Breast epithelium (tissue), 4 donors: ENCODE data around the gene LPCAT3. TPM values are rescaled to one million over a fixed set of nuclear protein-coding genes. Genes with fewer than 3 reads are reported as not detected.
A peak's percentile ranks its signal among the peaks of the same experiment; 100 is the strongest.

ENCODE experiments used
- DNase-seq, 2 donors: peaks; one replicate each; pipeline ENCODE4 v3.0.0-alpha.2; 2019; ENCODE audit warnings: low spot score in 2 of 2
- H3K27ac ChIP-seq, 2 donors: fragments of 200-600 bp; sonication (generic) in 1 of 2; one replicate each; pipeline ENCODE4 v1.5.1; 2016 to 2019; ENCODE audit warnings: mild to moderate bottlenecking in 1 of 2
- H3K27me3 ChIP-seq, 2 donors: fragments of 200-600 bp; sonication (generic) in 1 of 2; one replicate each; pipeline versions ENCODE4 v1.5.1 to v1.6.0; 2017 to 2019; ENCODE audit warnings: control low read depth in 1 of 2, mild to moderate bottlenecking in 1 of 2
- H3K36me3 ChIP-seq: fragments of 200-600 bp; one replicate; pipeline ENCODE4 v1.5.1; 2019
- H3K4me1 ChIP-seq, 2 donors: fragments of 200-600 bp; sonication (generic); one replicate each; pipeline ENCODE4 v1.5.1; 2016 to 2019; ENCODE audit warnings: control low read depth in 1 of 2
- H3K4me3 ChIP-seq, 3 donors: fragments of 200-600 bp; sonication (generic); 1 replicate in 2 of 3; 2 replicates in 1 of 3; pipeline ENCODE4 v1.5.1; 2016 to 2019; ENCODE audit warnings: mild to moderate bottlenecking in 3 of 3, moderate library complexity in 2 of 3
- H3K9me3 ChIP-seq, 2 donors: fragments of 200-600 bp; sonication (generic) in 1 of 2; one replicate each; pipeline ENCODE4 v1.5.1; 2016 to 2019; ENCODE audit warnings: control low read depth in 1 of 2
- POLR2A ChIP-seq: fragments of 450-650 bp; IDR thresholded peaks from one replicate; pipeline ENCODE4 v1.6.1; 2016; ENCODE audit warnings: antibody characterized with exemption, mild to moderate bottlenecking, moderate library complexity
- POLR2AphosphoS5 ChIP-seq, 3 donors: sonication (generic); formaldehyde crosslinking; IDR thresholded peaks; one replicate each; pipeline ENCODE4 v1.6.1; 2017; ENCODE audit warnings: antibody characterized with exemption in 3 of 3
- intact Hi-C: fragments of 100-400 bp; cut with DNase I; formaldehyde crosslinking; loops from one replicate; pipeline ENCODE4 v1.15.1; 2023; ENCODE audit warnings: low total_unique reads
- total RNA-seq, 3 donors: library from RNA; depleted of rRNA; stranded (reverse); fragments of >200 nt; gene quantifications; one replicate each; pipeline ENCODE4 v1.1.0, GENCODE V29; 2016
- TF ChIP-seq, protein P1 (sequence below), 3 donors: fragments of 450-650 bp; IDR thresholded peaks; one replicate each; pipeline ENCODE4 v1.5.1; 2016 to 2017; ENCODE audit warnings: antibody characterized with exemption in 3 of 3, mild to moderate bottlenecking in 3 of 3, moderate library complexity in 3 of 3

Gene LPCAT3
- total RNA-seq, 3 donors from 2014 or later = 28.3 to 67.5 (median 63.7) TPM

GRCh38 chr12:6928022-6928702, 90.1 kb downstream of the LPCAT3 start:
- intact Hi-C loops = no loop called here
- TF ChIP-seq POLR2A = no peak
- TF ChIP-seq POLR2AphosphoS5 (IDR thresholded peaks at IDR 0.05) = no peak
- TF ChIP-seq, protein P1, sequence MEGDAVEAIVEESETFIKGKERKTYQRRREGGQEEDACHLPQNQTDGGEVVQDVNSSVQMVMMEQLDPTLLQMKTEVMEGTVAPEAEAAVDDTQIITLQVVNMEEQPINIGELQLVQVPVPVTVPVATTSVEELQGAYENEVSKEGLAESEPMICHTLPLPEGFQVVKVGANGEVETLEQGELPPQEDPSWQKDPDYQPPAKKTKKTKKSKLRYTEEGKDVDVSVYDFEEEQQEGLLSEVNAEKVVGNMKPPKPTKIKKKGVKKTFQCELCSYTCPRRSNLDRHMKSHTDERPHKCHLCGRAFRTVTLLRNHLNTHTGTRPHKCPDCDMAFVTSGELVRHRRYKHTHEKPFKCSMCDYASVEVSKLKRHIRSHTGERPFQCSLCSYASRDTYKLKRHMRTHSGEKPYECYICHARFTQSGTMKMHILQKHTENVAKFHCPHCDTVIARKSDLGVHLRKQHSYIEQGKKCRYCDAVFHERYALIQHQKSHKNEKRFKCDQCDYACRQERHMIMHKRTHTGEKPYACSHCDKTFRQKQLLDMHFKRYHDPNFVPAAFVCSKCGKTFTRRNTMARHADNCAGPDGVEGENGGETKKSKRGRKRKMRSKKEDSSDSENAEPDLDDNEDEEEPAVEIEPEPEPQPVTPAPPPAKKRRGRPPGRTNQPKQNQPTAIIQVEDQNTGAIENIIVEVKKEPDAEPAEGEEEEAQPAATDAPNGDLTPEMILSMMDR (IDR thresholded peaks at IDR 0.05) = no peak
- no peak for DNase-seq
- peak overlapping the region; percentile 99 for H3K27ac ChIP-seq
- H3K4me1 ChIP-seq = peaks cover 11 to 41% of the 10 kb centered on the region in 2 donors
- no peaks in the 10 kb centered on the region for H3K27me3 ChIP-seq
- H3K4me3 ChIP-seq = peak overlapping the region; percentile 94 to 96 (median 95)
- H3K9me3 ChIP-seq = no peaks in the 10 kb centered on the region
- H3K36me3 ChIP-seq = no peaks in the 10 kb centered on the region

DNA sequence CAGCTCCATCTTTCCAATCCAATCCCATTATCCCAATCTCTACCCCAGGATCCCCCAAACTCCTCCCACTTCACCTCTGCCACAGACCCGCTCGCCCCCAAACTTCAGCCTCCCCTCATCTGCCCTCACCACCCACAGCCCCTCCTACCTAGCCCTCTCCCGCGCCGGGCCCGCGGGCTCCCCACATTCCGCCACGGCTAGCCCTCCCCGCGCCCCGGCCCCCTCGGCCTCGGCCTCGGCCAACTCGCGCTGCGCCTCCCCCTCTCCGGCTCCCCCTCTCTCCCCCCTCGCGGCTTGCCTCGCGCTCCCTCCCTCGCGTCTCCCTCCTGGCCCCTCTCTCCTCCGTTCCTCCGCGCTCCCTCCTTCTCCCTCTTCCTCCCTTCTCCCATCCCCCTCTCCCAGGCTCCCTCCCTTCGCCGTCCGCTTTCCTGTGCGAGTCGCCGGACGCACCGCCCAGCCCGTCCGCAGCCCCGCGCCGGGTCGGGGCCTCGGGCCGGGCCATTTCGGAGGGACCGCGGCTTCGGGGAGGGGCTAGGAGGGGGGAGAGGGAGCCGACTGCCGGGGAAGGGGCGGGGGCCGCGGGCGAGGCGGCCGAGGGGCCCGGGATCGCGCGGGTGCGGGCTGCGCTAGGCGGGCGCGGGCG, 90.8 kb downstream of the LPCAT3 start, which contains the start of gene ATN1:
Gene ATN1, plus strand, starts transcription at position 581 of the 643 bp plus-strand sequence. CDS start 6,043 bp downstream, outside the sequence.
- DNase-seq = peak; percentile 77 to 80
- Histone ChIP-seq H3K4me3 (peak within 1 kb of the TSS; percentile 94 to 96 (median 95)), H3K27ac (peak within 1 kb of the TSS; percentile 99), H3K36me3 (no peaks in the 10 kb centered on the region), H3K27me3 (no peaks in the 10 kb centered on the region), H3K4me1 (peaks cover 11 to 36% of the 10 kb centered on the region in 2 donors), H3K9me3 (no peaks in the 10 kb centered on the region)
- peak; percentile 30 for TF ChIP-seq POLR2A
- TF ChIP-seq POLR2AphosphoS5 (IDR thresholded peaks at IDR 0.05) = peak; percentile 68 to 86 (median 74)
- TF ChIP-seq, protein P1 (IDR thresholded peaks at IDR 0.05) = peak in 1 of 3 donors; percentile 13
- intact Hi-C loops = no loop called here

Other genes starting within 250 kb of the LPCAT3 start
- gene LAG3, start 246.0 kb downstream of the LPCAT3 start, total RNA-seq = 1 to 10 TPM in 1 of 3 donors, under 1 TPM in 2; 0.44 to 1.3 (median 0.80) TPM
- 10 to 100 TPM in 2 of 3 donors, 1 to 10 TPM in 1; 5.9 to 29.0 (median 11.0) TPM for gene CD4, start 228.9 kb downstream of the LPCAT3 start, total RNA-seq
- gene GPR162, start 196.7 kb downstream of the LPCAT3 start, total RNA-seq = 1 to 10 TPM; 2.6 to 4.2 (median 4.1) TPM
- 10 to 100 TPM in 2 of 3 donors, 1 to 10 TPM in 1; 7.5 to 29.5 (median 10.1) TPM for gene P3H3, start 190.1 kb downstream of the LPCAT3 start, total RNA-seq
- gene GNB3, start 177.6 kb downstream of the LPCAT3 start, total RNA-seq = 1 to 10 TPM in 2 of 3 donors, under 1 TPM in 1; 0.80 to 3.3 (median 2.2) TPM
- gene CDCA3, start 167.2 kb downstream of the LPCAT3 start, total RNA-seq = 1 to 10 TPM in 2 of 3 donors, under 1 TPM in 1; 0.33 to 3.0 (median 1.8) TPM
- 10 to 100 TPM; 32.6 to 52.8 (median 34.7) TPM for gene USP5, start 166.3 kb downstream of the LPCAT3 start, total RNA-seq
- gene TPI1, start 150.9 kb downstream of the LPCAT3 start, total RNA-seq = 100 to 1,000 TPM; 297 to 386 (median 351) TPM
- gene SPSB2, start 145.2 kb downstream of the LPCAT3 start, total RNA-seq = 10 to 100 TPM in 2 of 3 donors, 1 to 10 TPM in 1; 9.0 to 13.4 (median 12.7) TPM
- gene LRRC23, start 113.7 kb downstream of the LPCAT3 start, total RNA-seq = 10 to 100 TPM in 2 of 3 donors, 1 to 10 TPM in 1; 7.4 to 15.4 (median 10.8) TPM
- gene ENO2, start 103.9 kb downstream of the LPCAT3 start, total RNA-seq = 10 to 100 TPM in 2 of 3 donors, 1 to 10 TPM in 1; 5.0 to 16.1 (median 11.1) TPM
- gene ATN1, start 90.5 kb downstream of the LPCAT3 start, total RNA-seq = 10 to 100 TPM; 57.9 to 96.4 (median 59.7) TPM
- not detected for gene RNU7-1, start 74.7 kb downstream of the LPCAT3 start, total RNA-seq
- 100 to 1,000 TPM; 515 to 824 (median 547) TPM for gene C12orf57, start 74.5 kb downstream of the LPCAT3 start, total RNA-seq
- 10 to 100 TPM; 14.7 to 28.0 (median 20.3) TPM for gene PTPN6, start 67.1 kb downstream of the LPCAT3 start, total RNA-seq
- 100 to 1,000 TPM; 194 to 237 (median 221) TPM for gene PHB2, start 47.8 kb downstream of the LPCAT3 start, total RNA-seq
- gene EMG1, start 47.6 kb downstream of the LPCAT3 start, total RNA-seq = 10 to 100 TPM; 29.6 to 52.0 (median 49.5) TPM
- 100 to 1,000 TPM; 307 to 959 (median 622) TPM for gene C1S, start 42.2 kb upstream of the LPCAT3 start, total RNA-seq
- 100 to 1,000 TPM; 302 to 773 (median 582) TPM for gene C1R, start 74.0 kb upstream of the LPCAT3 start, total RNA-seq
- 100 to 1,000 TPM in 2 of 3 donors, 10 to 100 TPM in 1; 80.6 to 138 (median 124) TPM for gene C1RL, start 90.7 kb upstream of the LPCAT3 start, total RNA-seq
- 1 to 10 TPM; 1.1 to 3.3 (median 2.9) TPM for gene RBP5, start 110.4 kb upstream of the LPCAT3 start, total RNA-seq
- 10 to 100 TPM; 23.9 to 58.7 (median 40.3) TPM for gene CLSTN3, start 111.9 kb upstream of the LPCAT3 start, total RNA-seq
- gene PEX5, start 171.2 kb upstream of the LPCAT3 start, total RNA-seq = 10 to 100 TPM; 41.7 to 79.7 (median 62.6) TPM